ENCODE data around the gene SSH2.

The SSH2 gene

GRCh38 chr17:29589524-29590410 is 340.3 kb downstream of the SSH2 start, which contains the start of gene GIT1 (continued):
- TF ChIP-seq KLF8 (tag by site-specific recombination; IDR thresholded peaks at IDR 0.05) (peak; percentile 23; the same call in 1 of the 2 replicates), ELK4 (IDR thresholded peaks at IDR 0.05; ENCODE audit: borderline replicate concordance, low read depth, low read length) (no peak), HOXD13 (CRISPR knock-in tag; IDR thresholded peaks at IDR 0.05; ENCODE audit: borderline replicate concordance) (no peak), ZBTB26 (tag by site-specific recombination; optimal IDR thresholded peaks at IDR 0.05) (peak; percentile 49), ZNF843 (tag by site-specific recombination; IDR thresholded peaks at IDR 0.05) (no peak), ZSCAN30 (tag by site-specific recombination; IDR thresholded peaks at IDR 0.05) (peak; percentile 62), ZNF580 (tag by site-specific recombination; IDR thresholded peaks at IDR 0.05) (no peak), RBAK (tag by site-specific recombination; IDR thresholded peaks at IDR 0.05) (no peak), ZNF621 (tag by site-specific recombination; IDR thresholded peaks at IDR 0.05) (no peak), ZNF132 (tag by site-specific recombination; IDR thresholded peaks at IDR 0.05; ENCODE audit: borderline replicate concordance) (no peak)

GRCh38 chr17:29588562-29589411 is 341.2 kb downstream of the SSH2 start:
- Histone ChIP-seq H3K27ac (ENCODE audit: extremely low read depth, low read depth, low read length) (peak overlapping the region; percentile 55), H3K4me3 (ENCODE audit: low read depth, low read length) (peak overlapping the region; percentile 86), H3K9me3 (ENCODE audit: control insufficient read depth, insufficient read depth, low read depth, low read length) (no peaks in the 10 kb centered on the region), H3K36me3 (ENCODE audit: control insufficient read depth in 2 of 2, insufficient read depth in 1 of 2, low read length in 2 of 2) (peaks cover 0 to 16% of the 10 kb centered on the region in 2 experiments; a peak in 1 of 3 replicates), H3K4me1 (ENCODE audit: control insufficient read depth, insufficient read depth, low read length) (peaks cover 23% of the 10 kb centered on the region)
- ChIA-PET CTCF (interaction anchor here (0.6 to 1.8 kb wide), 6 partner anchors 8 to 439 kb away, joined by 3 to 7 read pairs (median 4); partner anchors contain the start of gene CORO6), POLR2A (interaction anchor here (0.7 to 1.8 kb wide), 6 partner anchors 12 to 295 kb away, joined by 3 to 8 read pairs (median 4); partner anchors contain the start of genes NUFIP2 and TP53I13)
- TF ChIP-seq ZNF785 (tag by site-specific recombination; IDR thresholded peaks at IDR 0.05) (no peak), EGR2 (tag by site-specific recombination; IDR thresholded peaks at IDR 0.05; ENCODE audit: low read depth) (peak; percentile 96), KLF9 (tag by site-specific recombination; IDR thresholded peaks at IDR 0.05; ENCODE audit: low read depth) (peak; percentile 44; the same call in 1 of the 2 replicates), ZNF677 (tag by site-specific recombination; IDR thresholded peaks at IDR 0.05) (0 out of 2 replicates have a peak, but pooled peaks have one; percentile 54), GLI4 (tag by site-specific recombination; IDR thresholded peaks at IDR 0.05) (peak; percentile 49; the same call in 1 of the 2 replicates), ELK4 (IDR thresholded peaks at IDR 0.05; ENCODE audit: borderline replicate concordance, low read depth, low read length) (no peak), SP7 (tag by site-specific recombination; IDR thresholded peaks at IDR 0.05) (peak; percentile 35; the same call in 1 of the 2 replicates), ZBTB26 (tag by site-specific recombination; optimal IDR thresholded peaks at IDR 0.05) (peak; percentile 64), ZNF391 (tag by site-specific recombination; IDR thresholded peaks at IDR 0.05; ENCODE audit: borderline replicate concordance, low read depth) (no peak), ZNF76 (tag by site-specific recombination; IDR thresholded peaks at IDR 0.05; ENCODE audit: borderline replicate concordance, low read depth) (no peak), ZNF366 (tag by site-specific recombination; conservative IDR thresholded peaks at IDR 0.05) (no peak), SCRT2 (tag by site-specific recombination; IDR thresholded peaks at IDR 0.05) (no peak), KLF8 (tag by site-specific recombination; IDR thresholded peaks at IDR 0.05) (peak; percentile 67), ZNF23 (tag by site-specific recombination; IDR thresholded peaks at IDR 0.05; ENCODE audit: borderline replicate concordance) (no peak), ZNF48 (tag by site-specific recombination; IDR thresholded peaks at IDR 0.05) (no peak), ZNF335 (tag by site-specific recombination; conservative IDR thresholded peaks at IDR 0.05) (peak; percentile 73; the same call in 1 of the 2 replicates), ZNF169 (tag by site-specific recombination; IDR thresholded peaks at IDR 0.05) (no peak), ZNF426 (tag by site-specific recombination; IDR thresholded peaks at IDR 0.05) (no peak), ZNF837 (tag by site-specific recombination; IDR thresholded peaks at IDR 0.05) (no peak), ZNF133 (tag by site-specific recombination; IDR thresholded peaks at IDR 0.05) (no peak)

All from HEK293 (cell line).